ENCODE data around the gene MARCHF9. TPM values are rescaled to one million over a fixed set of nuclear protein-coding genes. Genes with fewer than 3 reads are reported as not detected.

Gene MARCHF9
- total RNA-seq, 3 donors from 2014 or later (not counting 1 experiment from before 2014, with no cell fraction given) = 25.4 to 28.4 (median 26.0) TPM

DNA sequence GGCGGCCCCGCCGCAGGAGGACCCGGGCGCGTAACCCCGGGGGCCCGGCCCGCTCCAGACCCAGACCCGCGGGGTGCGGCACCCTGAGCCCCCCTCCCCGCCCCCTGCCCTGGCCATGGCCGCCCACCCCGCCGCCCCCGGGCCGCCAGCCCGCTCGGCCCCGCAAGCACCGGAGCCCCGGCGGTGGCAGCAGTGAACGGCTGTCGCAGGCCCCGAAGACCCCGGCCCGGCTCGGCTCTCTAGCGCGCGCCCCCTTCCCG lies 221 bp downstream of the MARCHF9 start:
- H3K27me3 Mint-ChIP-seq (ENCODE audit: low read depth in 2 of 2) = no peaks in the 10 kb centered on the region
- H3K27ac ChIP-seq (ENCODE audit: low read length) = no peak overlapping the region
- peaks cover 12% of the 10 kb centered on the region for H3K36me3 ChIP-seq (ENCODE audit: control insufficient read depth, insufficient read depth, low read length)
- no peaks in the 10 kb centered on the region for H3K9me3 Mint-ChIP-seq
- peaks cover 52 to 62% of the 10 kb centered on the region in 2 donors for H3K4me1 Mint-ChIP-seq
- H3K4me3 Mint-ChIP-seq = peak overlapping the region; percentile 97
- H3K4me3 ChIP-seq (ENCODE audit: low read length) = no peak overlapping the region
- no peaks in the 10 kb centered on the region for H3K36me3 Mint-ChIP-seq
- H3K27ac Mint-ChIP-seq = peak overlapping the region in 1 of 2 donors; percentile 91
- under 1% methylated on average over 33 of the region's 34 CpGs for WGBS (ENCODE audit: insufficient coverage)
- intact Hi-C loops (cut with micrococcal nuclease) = no loop called here
- ATAC-seq = no peak
- H3K4me1 ChIP-seq (ENCODE audit: control insufficient read depth, insufficient read depth, low read length) = peaks cover 44% of the 10 kb centered on the region
- TF ChIP-seq, protein P1, sequence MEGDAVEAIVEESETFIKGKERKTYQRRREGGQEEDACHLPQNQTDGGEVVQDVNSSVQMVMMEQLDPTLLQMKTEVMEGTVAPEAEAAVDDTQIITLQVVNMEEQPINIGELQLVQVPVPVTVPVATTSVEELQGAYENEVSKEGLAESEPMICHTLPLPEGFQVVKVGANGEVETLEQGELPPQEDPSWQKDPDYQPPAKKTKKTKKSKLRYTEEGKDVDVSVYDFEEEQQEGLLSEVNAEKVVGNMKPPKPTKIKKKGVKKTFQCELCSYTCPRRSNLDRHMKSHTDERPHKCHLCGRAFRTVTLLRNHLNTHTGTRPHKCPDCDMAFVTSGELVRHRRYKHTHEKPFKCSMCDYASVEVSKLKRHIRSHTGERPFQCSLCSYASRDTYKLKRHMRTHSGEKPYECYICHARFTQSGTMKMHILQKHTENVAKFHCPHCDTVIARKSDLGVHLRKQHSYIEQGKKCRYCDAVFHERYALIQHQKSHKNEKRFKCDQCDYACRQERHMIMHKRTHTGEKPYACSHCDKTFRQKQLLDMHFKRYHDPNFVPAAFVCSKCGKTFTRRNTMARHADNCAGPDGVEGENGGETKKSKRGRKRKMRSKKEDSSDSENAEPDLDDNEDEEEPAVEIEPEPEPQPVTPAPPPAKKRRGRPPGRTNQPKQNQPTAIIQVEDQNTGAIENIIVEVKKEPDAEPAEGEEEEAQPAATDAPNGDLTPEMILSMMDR (IDR thresholded peaks at IDR 0.05) = no peak
- DNase-seq = no peak
- no peaks in the 10 kb centered on the region for H3K27me3 ChIP-seq (ENCODE audit: control insufficient read depth, insufficient read depth, low read length)
- H3K9me3 ChIP-seq (ENCODE audit: control insufficient read depth, insufficient read depth, low read length) = no peaks in the 10 kb centered on the region

DNA sequence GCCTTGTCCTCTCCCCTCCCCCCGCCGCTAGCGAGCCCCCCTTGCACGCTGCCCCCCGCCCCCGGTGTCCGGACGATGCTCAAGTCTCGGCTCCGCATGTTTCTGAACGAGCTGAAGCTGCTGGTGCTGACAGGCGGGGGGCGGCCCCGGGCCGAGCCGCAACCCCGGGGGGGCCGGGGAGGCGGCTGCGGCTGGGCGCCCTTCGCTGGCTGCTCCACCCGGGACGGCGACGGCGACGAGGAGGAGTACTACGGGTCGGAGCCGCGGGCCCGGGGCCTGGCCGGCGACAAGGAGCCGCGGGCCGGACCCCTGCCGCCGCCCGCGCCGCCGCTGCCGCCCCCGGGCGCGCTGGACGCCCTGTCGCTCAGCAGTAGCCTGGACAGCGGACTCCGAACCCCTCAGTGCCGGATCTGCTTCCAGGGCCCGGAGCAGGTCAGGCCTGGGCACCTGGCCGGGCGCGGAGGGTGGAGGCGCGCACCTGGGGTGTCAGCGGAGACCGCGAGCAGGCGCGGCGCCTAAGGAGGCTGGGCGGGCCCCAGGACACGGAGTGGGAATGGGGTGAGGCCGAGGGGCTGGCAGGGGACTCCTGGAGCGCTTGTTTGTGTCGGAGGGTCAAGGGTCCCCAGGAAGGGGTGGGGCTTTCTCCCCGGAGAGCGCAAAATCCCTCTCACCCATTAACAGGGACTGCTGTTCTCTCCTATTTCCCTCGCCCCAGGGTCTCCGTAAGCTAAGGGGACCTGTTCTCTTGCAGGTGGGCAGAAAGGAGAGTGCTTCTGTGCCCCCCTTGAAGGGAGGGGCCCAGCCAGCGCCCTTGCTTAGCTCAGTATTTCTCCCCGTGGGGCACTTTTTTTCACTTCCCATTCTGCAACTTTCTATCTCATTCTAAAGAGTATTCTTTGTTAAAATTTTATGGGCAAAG lies 810 bp downstream of the MARCHF9 start:
- intact Hi-C loops (cut with micrococcal nuclease) = loop anchor here (1.0 to 2.0 kb wide), 2 partner anchors 27 to 149 kb away; partner anchors contain the start of gene TSFM
- Mint-ChIP-seq H3K4me3 (peak overlapping the region; percentile 91), H3K27me3 (ENCODE audit: low read depth in 2 of 2) (no peaks in the 10 kb centered on the region), H3K27ac (peak overlapping the region; percentile 67 to 85), H3K9me3 (no peaks in the 10 kb centered on the region), H3K36me3 (no peaks in the 10 kb centered on the region), H3K4me1 (peaks cover 52 to 62% of the 10 kb centered on the region in 2 donors)
- Histone ChIP-seq H3K9me3 (ENCODE audit: control insufficient read depth, insufficient read depth, low read length) (no peaks in the 10 kb centered on the region), H3K36me3 (ENCODE audit: control insufficient read depth, insufficient read depth, low read length) (peaks cover 12% of the 10 kb centered on the region), H3K27me3 (ENCODE audit: control insufficient read depth, insufficient read depth, low read length) (no peaks in the 10 kb centered on the region), H3K27ac (ENCODE audit: low read length) (peak overlapping the region; percentile 62), H3K4me1 (ENCODE audit: control insufficient read depth, insufficient read depth, low read length) (peaks cover 44% of the 10 kb centered on the region), H3K4me3 (ENCODE audit: low read length) (peak overlapping the region; percentile 50)
- peak; percentile 46 to 70 for DNase-seq
- peak in 1 of 3 donors; percentile 9 for ATAC-seq
- under 1% methylated on average over 70 of the region's 76 CpGs for WGBS (ENCODE audit: insufficient coverage)
- TF ChIP-seq, protein P1 (IDR thresholded peaks at IDR 0.05) = no peak

DNA sequence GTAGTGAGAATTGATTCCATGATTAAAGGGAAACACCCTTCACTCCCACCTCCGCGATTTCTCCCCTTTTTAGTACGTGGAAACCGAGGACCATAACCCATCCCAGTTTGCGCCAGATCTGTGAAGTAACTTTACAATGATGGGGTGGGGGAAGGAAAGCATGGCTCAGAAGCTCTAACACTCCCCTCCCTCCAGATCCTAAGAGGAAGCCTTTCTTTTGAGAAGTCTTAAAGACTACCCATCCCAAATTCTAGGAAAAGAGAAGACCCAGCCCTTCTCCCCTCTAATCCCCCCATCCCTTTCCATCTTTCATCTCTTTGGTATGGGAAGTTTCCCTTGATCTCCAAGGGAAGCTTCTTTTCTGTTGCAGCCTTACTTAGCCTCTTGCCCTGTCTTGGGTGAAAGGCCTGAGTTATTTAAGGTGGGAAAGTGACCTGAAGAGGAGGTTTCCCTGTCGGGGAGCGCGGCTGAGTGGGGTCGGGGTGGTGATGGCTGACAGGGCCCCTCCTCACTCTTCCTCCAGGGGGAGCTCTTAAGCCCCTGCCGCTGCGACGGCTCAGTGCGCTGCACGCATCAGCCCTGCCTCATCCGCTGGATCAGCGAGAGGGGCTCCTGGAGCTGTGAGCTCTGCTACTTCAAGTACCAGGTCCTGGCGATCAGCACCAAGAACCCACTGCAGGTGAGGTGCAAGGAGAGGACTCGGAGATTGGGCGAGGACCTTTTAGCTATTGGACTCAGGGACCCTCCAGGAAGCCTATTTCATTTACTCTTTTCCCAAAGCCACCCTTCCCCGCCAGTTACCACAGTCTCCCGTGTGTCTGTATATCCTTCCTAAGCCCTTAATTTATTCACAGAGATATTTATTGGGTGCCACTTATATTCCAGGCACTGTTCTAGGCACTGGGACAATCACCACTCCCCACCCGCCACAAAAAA lies 1.8 kb downstream of the MARCHF9 start:
- TF ChIP-seq, protein P1 (IDR thresholded peaks at IDR 0.05) = peak; percentile 77
- Mint-ChIP-seq H3K27me3 (ENCODE audit: low read depth in 2 of 2) (no peaks in the 10 kb centered on the region), H3K9me3 (no peaks in the 10 kb centered on the region), H3K36me3 (no peaks in the 10 kb centered on the region), H3K4me1 (peaks cover 43 to 54% of the 10 kb centered on the region in 2 donors), H3K4me3 (peak overlapping the region; percentile 91), H3K27ac (peak overlapping the region; percentile 67 to 85)
- ATAC-seq (peak in 2 of 3 donors; percentile 11 to 16), DNase-seq (peak; percentile 55 to 87)
- Histone ChIP-seq H3K36me3 (ENCODE audit: control insufficient read depth, insufficient read depth, low read length) (peaks cover 12% of the 10 kb centered on the region), H3K4me1 (ENCODE audit: control insufficient read depth, insufficient read depth, low read length) (peaks cover 35% of the 10 kb centered on the region), H3K4me3 (ENCODE audit: low read length) (peak overlapping the region; percentile 50), H3K27me3 (ENCODE audit: control insufficient read depth, insufficient read depth, low read length) (no peaks in the 10 kb centered on the region), H3K27ac (ENCODE audit: low read length) (peak overlapping the region; percentile 28), H3K9me3 (ENCODE audit: control insufficient read depth, insufficient read depth, low read length) (no peaks in the 10 kb centered on the region)
- intact Hi-C loops (cut with micrococcal nuclease) = loop anchor here (1.0 to 2.0 kb wide), 2 partner anchors 26 to 148 kb away; partner anchors contain the start of gene TSFM
- 40% methylated on average over 17 of the region's 22 CpGs for WGBS (ENCODE audit: insufficient coverage)
